ENCODE measurements around the gene PLA2G12A. TPM values are rescaled to one million over a fixed set of nuclear protein-coding genes. Genes with fewer than 3 reads are reported as not detected.

PLA2G12A gene
- total and polyA plus RNA-seq, 10 of the 15 experiments (the other 5 are each of a cell fraction or from before 2014, with no cell fraction given), result 3.7 to 36.8 (median 15.5) TPM

DNA sequence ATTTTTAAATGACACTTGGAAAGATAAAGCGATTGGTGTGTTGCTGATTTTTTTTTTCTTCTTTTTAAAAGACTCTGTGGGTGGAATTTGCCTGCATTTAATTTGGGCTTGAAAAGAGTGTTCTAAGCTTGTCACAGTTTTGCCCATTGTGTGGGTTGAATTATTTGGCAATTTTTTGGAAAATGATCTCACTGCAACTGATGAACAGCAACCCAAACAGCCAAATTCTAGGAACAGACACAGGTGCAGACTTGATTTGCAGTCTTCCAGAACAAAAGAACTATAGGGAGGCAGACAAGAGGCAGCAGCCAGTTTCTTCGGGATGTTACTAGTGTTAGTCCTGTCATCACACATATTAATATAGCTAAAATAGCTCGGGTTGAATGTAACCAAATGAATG lies 67.1 kb downstream of the PLA2G12A start:
- H3K27ac ChIP-seq (ENCODE audit: control insufficient read depth, insufficient read depth), result no peak overlapping the region
- H2AFZ ChIP-seq (ENCODE audit: control insufficient read depth, low read depth, low read length), result no peak overlapping the region
- H3K4me3 ChIP-seq, result no peak overlapping the region
- no peaks in the 10 kb centered on the region for H4K20me1 ChIP-seq (ENCODE audit: control insufficient read depth, insufficient read depth)
- TF ChIP-seq CHD2 (IDR thresholded peaks at IDR 0.05; ENCODE audit: borderline replicate concordance, low read depth, low read length) (no peak), EED (IDR thresholded peaks at IDR 0.05; ENCODE audit: low read depth) (no peak), FOXM1 (IDR thresholded peaks at IDR 0.05; ENCODE audit: low read depth, low read length) (no peak), SUPT20H (IDR thresholded peaks at IDR 0.05; ENCODE audit: borderline replicate concordance, control insufficient read depth, low read depth, low read length) (no peak), SP1 (IDR thresholded peaks at IDR 0.05; ENCODE audit: low read depth, low read length) (no peak)
- TF ChIP-seq, protein P1, sequence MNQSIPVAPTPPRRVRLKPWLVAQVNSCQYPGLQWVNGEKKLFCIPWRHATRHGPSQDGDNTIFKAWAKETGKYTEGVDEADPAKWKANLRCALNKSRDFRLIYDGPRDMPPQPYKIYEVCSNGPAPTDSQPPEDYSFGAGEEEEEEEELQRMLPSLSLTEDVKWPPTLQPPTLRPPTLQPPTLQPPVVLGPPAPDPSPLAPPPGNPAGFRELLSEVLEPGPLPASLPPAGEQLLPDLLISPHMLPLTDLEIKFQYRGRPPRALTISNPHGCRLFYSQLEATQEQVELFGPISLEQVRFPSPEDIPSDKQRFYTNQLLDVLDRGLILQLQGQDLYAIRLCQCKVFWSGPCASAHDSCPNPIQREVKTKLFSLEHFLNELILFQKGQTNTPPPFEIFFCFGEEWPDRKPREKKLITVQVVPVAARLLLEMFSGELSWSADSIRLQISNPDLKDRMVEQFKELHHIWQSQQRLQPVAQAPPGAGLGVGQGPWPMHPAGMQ (IDR thresholded peaks at IDR 0.05; ENCODE audit: borderline replicate concordance), result no peak
- peaks cover 0 to 3% of the 10 kb centered on the region in 2 experiments; a peak in 2 of 4 replicates for H3K36me3 ChIP-seq (ENCODE audit: control insufficient read depth in 2 of 2, insufficient read depth in 2 of 2, low read length in 1 of 2)
- no peaks in the 10 kb centered on the region for H3K4me1 ChIP-seq (ENCODE audit: control insufficient read depth, insufficient read depth, low read length)
- intact Hi-C loops (cut with micrococcal nuclease; ENCODE audit: unreplicated experiment), result no loop called here
- whole genome bisulfite sequencing (ENCODE audit: insufficient coverage, insufficient replicate concordance, low lambda C conversion rate, missing lambda C conversion rate), result 65% methylated on average over 3 of the region's 3 CpGs
- H3K79me2 ChIP-seq (ENCODE audit: control insufficient read depth, insufficient read depth, low read length), result no peaks in the 10 kb centered on the region
- in situ Hi-C loops (cut with MboI), result no loop called here
- no peak overlapping the region for H3K4me2 ChIP-seq (ENCODE audit: control insufficient read depth, insufficient read depth)
- H3K27me3 ChIP-seq (replicated peaks in 1 of 2; ENCODE audit: control insufficient read depth in 2 of 2, insufficient read depth in 2 of 2, low read length in 1 of 2), result no peaks in the 10 kb centered on the region
- BruUV-seq (replicated peaks), result no TSS peak
- ATAC-seq (no peak), DNase-seq (ENCODE audit: low read depth, low spot score) (no peak), FAIRE-seq (no peak)
- CTCF ChIA-PET, result interaction anchor here (0.6 to 1.6 kb wide), 5 partner anchors 52 to 257 kb away, joined by 3 to 6 read pairs (median 3); partner anchors contain the start of gene SEC24B
- POLR2A ChIA-PET, result no interaction called here
- SMC1A ChIA-PET (ENCODE audit: uncharacterized antibody, unreplicated experiment), result interaction anchor here (0.6 to 1.8 kb wide), 3 partner anchors 8 to 165 kb away, joined by 3 to 6 read pairs (median 3); no protein-coding TSS in a partner anchor
- H3K9ac ChIP-seq (ENCODE audit: control insufficient read depth, insufficient read depth, low read length), result no peak overlapping the region
- RAD21 ChIA-PET (ENCODE audit: unreplicated experiment), result no interaction called here
- no peaks in the 10 kb centered on the region for H3K9me3 ChIP-seq (replicated peaks; ENCODE audit: control insufficient read depth, insufficient read depth, low read length)
